IPS-11a (cell line): ENCODE results near the gene NME8.

Experiments used
- H3K4me3 ChIP-seq: one replicate; pipeline ENCODE4 v1.5.1; 2013; ENCODE audit warnings: low read depth, low read length, control low read depth

NME8 gene

GRCh38 chr7:37930226-37930948 lies 82.0 kb downstream of the NME8 start:
- no peak overlapping the region for H3K4me3 ChIP-seq

- H3K4me3 ChIP-seq: no peak overlapping the region
Observed at GRCh38 chr7:37932543-37932942, 84.1 kb downstream of the NME8 start.

GRCh38 chr7:37933018-37933566 lies 84.7 kb downstream of the NME8 start:
- no peak overlapping the region for H3K4me3 ChIP-seq

- no peak overlapping the region for H3K4me3 ChIP-seq
Observed at GRCh38 chr7:37942934-37943610, 94.7 kb downstream of the NME8 start.

GRCh38 chr7:37943905-37944736 lies 95.7 kb downstream of the NME8 start:
- no peak overlapping the region for H3K4me3 ChIP-seq

- H3K4me3 ChIP-seq: no peak overlapping the region
Observed at GRCh38 chr7:37944737-37945054, 96.3 kb downstream of the NME8 start.

- H3K4me3 ChIP-seq: no peak overlapping the region
Observed at GRCh38 chr7:37945336-37945735, 96.9 kb downstream of the NME8 start.

GRCh38 chr7:37947138-37947940 lies 98.9 kb downstream of the NME8 start:
- no peak overlapping the region for H3K4me3 ChIP-seq

- no peak overlapping the region for H3K4me3 ChIP-seq
Observed at GRCh38 chr7:37947941-37948210, 99.5 kb downstream of the NME8 start.
